Right lung (tissue), 5 donors: Measurements from ENCODE around the gene SERPIND1. TPM values are rescaled to one million over a fixed set of nuclear protein-coding genes. Genes with fewer than 3 reads are reported as not detected.

ENCODE experiments used
- DNase-seq, 2 donors: peaks; one replicate each; pipeline ENCODE4 v3.0.0-alpha.2; 2013
- polyA plus RNA-seq, 5 donors: library from polyadenylated mRNA; unstranded; fragments of 120-200 nt; gene quantifications; one replicate each; pipeline versions ENCODE4 v1.2.1 to v1.2.3, GENCODE V29; 2013; ENCODE audit warnings: inconsistent platforms in 1 of 5, low replicate concordance in 1 of 5; ENCODE audit not compliant: insufficient read length in 5 of 5, insufficient read depth in 1 of 5

Gene SERPIND1
- polyA plus RNA-seq, 5 donors = 0.08 to 2.4 (median 0.20) TPM

DNA sequence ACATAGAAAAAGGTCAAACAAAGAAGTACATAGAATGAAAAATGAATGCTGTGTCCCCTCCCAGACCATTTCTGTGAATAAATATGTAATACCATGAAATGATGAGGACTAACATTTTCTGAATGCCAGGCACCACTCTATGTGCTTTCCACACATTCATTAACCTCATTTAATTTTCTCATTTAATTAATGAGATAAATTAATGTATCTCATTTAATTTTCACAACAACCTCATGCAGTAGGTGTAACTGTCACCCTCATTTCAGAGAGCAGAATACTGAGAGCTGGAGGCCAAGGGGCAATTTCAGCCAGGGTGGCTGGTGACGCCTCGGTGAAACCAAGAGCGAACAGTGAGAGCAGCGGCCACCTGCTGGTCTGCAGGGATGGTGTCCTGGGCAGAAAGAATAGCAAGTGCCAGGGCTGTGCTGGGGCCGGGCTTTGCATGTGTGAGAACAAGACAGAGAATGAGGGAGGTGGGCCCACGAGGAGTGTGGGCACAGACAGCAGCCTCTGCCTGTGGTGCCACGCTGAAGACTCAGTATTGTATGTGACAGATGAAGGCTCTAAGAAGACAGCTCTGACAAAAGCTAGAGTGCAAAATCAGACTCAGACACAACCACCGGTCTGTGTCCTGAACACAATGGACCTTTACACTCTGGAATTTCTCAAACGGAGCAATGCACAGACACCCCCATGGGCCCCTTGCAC lies 1.8 kb upstream of the SERPIND1 start:
- no peak for DNase-seq

GRCh38 chr22:20774882-20775281 lies 969 bp downstream of the SERPIND1 start:
- DNase-seq = no peak

DNA sequence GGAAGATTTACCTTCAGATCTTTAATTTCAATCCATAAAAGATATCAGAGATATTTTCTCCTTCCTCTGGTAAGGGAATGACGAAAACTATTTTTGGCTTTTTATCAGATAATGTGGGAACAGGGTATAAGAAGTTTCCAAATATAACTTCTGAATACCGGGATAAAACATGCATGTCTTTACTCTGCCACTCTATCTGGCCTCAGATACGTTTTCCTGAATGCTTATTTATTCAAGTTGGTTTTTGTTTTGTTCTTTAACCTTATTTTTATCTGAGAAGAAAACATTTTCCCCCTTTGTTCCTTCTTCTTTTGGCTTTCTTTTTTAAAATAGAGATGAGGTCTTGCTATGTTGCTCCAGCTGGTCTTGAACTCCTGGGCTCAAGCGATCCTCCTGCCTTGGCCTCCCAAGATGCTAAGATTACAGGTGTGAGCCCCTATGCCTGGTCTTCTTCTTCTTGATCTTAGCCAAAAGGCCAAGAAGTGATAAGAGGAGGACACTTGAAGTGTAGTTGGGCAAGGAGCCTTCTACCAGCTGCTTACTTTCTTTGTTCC lies 1.5 kb downstream of the SERPIND1 start:
- no peak for DNase-seq

- DNase-seq = no peak
These were observed 2.9 kb downstream of the SERPIND1 start for GRCh38 chr22:20776624-20777405.

DNA sequence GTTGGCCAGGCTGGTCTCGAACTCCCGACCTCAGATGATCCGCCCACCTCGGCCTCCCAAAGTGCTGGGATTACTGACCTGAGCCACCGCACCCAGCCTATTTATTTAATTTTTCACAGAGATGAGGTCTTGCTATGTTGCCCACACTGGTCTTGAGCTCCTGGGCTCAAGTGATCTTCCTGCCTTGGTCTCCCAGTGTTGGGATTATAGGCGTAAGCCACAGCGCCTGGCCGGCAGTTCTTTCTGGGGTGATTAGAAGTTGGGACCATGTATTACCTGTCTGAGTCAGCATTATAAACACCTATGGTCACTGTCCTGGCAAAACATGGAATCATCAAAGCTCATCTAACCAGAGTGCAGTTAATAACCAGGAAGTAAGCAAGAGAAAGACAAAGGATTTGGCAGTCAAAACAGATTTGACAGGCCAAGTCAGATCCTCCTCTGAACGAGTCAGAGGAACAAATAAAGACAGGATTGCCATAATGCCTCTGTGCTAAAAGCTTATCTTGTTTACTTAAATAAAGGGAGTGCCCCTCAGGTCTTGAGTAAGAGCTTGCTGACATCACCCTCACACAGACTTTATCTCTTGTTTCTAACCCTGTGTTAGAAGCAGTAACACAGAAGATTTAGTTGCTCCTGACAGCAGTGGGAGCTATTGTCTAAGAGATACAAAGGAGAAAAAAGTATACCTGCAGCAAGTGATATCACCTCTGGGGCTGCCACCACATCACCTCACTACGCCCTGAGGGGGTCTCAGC lies 3.7 kb downstream of the SERPIND1 start:
- DNase-seq = no peak

- DNase-seq = no peak
These were observed 5.3 kb downstream of the SERPIND1 start for GRCh38 chr22:20779014-20779817.

DNA sequence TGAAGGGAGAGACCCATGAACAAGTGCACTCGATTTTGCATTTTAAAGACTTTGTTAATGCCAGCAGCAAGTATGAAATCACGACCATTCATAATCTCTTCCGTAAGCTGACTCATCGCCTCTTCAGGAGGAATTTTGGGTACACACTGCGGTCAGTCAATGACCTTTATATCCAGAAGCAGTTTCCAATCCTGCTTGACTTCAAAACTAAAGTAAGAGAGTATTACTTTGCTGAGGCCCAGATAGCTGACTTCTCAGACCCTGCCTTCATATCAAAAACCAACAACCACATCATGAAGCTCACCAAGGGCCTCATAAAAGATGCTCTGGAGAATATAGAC lies 5.9 kb downstream of the SERPIND1 start:
- DNase-seq = no peak

DNA sequence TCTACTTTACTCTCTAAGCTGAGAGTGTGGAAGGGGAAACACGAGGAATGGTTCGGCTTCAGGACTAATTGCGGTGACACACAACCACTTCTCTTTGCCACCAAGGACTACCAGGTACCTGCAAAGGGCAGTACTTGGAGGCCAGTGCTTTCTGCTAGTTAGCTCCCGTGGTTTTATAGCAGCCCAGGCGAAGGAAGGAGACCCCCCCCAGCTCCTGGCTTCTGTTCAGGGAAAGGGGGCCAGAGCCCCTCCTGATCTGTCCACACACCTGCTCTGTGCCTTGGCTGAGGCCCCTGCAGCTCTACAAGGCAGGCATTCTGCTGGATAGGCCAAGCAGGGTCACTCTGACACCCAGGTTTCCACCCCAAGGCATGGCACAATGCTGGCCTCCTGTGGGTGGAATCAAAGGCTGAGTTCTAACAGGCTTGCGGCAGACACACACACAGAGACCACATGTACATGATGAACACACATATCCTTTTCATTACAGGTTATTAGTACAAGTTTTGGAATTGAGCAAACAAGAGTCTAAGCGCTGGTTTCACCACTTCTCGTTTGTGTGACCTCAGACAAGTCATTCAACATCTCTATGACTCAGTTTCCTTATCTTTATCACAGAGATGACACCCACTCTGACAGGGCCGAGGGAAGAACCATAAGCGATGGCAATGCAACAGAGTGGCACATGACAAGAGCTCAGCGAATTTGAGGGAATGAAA lies 7.5 kb downstream of the SERPIND1 start:
- DNase-seq = no peak

- no peak for DNase-seq
These were observed 8.2 kb downstream of the SERPIND1 start for GRCh38 chr22:20782083-20782482.

GRCh38 chr22:20782596-20783299 lies 8.8 kb downstream of the SERPIND1 start:
- no peak for DNase-seq

- DNase-seq = no peak
These were observed 9.4 kb downstream of the SERPIND1 start for GRCh38 chr22:20783300-20783673.

DNA sequence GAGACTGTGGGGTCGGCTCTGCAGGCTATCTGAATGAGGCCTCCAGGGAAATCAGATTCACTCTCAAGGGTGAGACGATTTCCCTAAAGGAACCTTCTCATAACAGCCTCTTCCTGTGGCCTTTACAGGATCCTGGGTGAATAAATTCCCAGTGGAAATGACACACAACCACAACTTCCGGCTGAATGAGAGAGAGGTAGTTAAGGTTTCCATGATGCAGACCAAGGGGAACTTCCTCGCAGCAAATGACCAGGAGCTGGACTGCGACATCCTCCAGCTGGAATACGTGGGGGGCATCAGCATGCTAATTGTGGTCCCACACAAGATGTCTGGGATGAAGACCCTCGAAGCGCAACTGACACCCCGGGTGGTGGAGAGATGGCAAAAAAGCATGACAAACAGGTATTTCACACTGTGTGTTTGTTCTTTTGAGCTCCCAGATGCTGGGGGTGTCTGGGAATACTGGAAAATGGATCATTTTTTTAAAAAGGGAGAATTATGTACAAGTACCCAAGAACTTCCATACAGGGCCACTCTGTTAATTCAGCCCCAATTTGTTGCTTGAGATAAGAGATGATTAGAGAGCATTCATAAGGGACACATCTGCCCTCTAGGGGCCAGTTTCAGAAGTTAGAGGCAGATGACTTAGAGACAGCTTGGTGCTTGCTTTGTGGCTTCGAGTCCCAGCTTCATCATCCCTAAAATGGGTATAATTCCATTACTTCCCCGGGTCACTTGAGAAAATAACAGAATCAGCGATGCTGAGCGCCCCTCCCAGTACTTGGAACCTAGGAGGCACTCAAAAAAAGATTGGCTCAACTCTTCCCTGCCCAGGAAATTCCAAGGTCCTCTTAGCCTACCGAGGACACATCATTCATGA lies 10.2 kb downstream of the SERPIND1 start:
- DNase-seq = no peak

- DNase-seq = no peak
These were observed 11.5 kb downstream of the SERPIND1 start for GRCh38 chr22:20785415-20785814.

- DNase-seq = no peak
These were observed 12.1 kb downstream of the SERPIND1 start for GRCh38 chr22:20786048-20786447.

DNA sequence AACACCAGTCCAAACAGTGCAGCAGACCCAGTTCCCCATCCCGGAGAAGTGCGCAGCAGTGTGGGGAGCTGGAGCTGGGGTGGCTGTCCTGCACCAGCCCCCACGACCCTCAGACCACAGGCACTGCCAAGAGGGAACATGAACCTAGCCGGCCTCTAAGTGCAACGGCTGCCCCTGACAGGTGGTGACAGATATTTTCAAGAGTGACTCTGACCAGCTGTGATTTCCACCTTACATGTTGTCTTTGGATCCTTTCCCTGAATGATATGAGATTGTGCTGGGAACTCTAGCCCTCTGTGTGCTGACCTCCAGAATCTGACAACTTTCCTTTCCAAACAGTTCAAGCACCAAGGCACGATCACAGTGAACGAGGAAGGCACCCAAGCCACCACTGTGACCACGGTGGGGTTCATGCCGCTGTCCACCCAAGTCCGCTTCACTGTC lies 12.6 kb downstream of the SERPIND1 start:
- DNase-seq = no peak

GRCh38 chr22:20787223-20787622 lies 13.3 kb downstream of the SERPIND1 start:
- no peak for DNase-seq

- DNase-seq = no peak
These were observed 14.1 kb downstream of the SERPIND1 start for GRCh38 chr22:20787746-20788626.
